ENCODE results near the gene SHISA6.

The SHISA6 gene

DNA sequence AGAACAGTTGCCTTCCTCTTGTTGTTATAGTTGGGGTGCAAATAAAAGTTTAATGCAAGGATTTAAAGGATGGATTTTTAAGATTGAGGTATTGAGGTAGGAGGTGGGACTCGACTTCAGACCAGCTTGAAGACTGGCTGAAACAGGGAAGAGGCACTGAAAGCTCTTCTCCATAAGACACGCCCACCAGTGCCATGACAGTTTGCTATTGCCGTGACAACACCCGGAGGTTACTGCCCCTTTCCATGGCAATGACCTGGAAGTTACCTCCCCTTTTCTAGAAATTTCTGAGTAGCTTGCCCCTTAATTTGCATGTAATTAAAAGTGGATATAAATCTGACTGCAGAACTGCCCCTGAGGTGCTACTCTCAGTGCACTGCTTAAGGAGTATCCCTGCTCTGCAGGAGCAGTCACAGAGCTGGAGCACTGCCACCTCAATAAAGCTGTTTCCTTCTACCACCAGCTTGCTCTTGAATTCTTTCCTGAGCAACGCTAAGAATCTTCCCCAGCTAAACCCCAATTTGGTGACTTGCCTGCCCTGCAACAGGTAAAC is 122.6 kb downstream of the SHISA6 start:
- no peak for DNase-seq

DNA sequence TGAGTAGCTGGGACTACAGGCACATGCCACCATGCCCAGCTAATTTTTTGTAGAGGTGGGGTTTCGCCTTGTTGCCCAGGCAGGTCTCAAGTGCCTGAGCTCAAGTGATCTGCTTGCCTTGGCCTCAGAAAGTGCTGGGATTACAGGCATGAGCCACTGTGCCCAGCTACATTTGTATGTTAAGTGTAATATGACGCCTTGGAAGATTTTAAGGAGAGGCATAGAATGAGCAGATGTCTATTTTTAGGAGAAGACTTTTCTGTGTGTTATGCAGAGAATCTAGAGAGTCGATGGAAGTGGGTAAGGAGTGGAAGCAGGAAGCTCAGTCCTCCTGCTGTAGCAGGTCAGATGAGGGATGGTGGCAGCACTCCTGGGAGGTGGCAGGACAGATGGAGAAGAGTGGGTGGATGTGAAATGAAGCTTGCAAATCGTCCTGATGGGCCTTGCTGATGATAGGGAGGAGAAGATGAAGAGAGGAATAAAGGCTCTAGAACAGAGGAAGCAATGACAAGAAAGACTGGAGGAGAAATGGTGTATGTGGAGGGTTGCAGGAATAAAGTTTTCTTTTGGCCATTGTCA is 125.3 kb downstream of the SHISA6 start:
- DNase-seq: no peak

DNA sequence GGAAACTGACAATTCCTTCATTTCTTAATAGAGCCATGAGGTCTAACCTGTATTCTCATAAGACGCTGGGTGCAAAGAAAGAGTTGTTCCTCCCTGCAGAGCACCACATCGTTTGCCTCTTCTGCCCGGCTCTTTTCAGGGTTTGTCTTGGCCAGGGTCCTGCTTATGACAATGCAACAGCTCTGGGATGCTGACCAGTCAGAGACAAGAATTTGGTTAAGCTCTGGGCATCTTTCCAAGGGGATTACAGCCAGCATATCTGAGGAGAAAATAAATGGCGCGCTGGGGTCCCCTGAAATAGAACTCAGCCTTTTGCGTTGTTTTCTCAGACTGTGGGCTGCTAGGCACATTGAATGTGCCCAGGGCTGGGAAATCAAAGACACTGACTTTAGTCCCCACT is 128.6 kb downstream of the SHISA6 start:
- DNase-seq: no peak

DNA sequence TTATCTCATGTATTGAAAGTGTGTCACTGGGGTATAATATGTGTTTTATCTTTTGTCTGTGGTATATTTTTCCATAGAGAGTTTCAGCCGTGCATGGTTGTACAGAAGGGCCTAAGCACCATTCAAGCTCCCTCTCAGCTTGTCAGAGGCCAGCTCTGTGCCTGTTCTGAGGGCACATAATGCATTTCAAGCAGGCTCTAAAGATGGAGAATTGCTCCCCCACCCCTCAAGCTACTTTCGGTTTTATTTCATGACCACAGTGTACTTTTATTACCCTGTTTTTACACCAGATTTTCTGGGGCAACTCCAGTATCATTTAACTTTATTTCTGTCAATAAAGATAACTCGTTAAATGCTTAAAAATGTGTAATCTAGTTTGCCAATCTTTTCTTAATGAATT is 131.7 kb downstream of the SHISA6 start:
- DNase-seq: no peak

DNA sequence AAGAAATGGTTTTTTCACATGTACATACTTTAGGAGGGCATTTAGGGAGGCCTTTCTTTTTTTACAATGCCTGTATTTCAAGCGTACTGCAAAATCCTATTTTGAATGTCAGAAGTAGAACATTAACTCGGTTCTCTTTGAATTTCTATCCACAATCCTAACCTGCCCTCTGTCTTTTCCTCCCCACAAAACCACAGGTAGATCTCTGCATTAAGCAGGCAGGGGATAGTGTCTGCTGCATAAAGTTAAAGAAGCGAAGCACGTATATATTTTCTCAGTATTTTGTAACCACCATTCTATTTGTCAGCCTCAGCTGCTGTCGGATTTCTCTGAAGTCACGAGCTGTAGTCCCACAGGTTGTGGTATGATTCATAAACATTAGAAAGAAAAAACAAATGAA is 137.5 kb downstream of the SHISA6 start:
- no peak for DNase-seq

DNA sequence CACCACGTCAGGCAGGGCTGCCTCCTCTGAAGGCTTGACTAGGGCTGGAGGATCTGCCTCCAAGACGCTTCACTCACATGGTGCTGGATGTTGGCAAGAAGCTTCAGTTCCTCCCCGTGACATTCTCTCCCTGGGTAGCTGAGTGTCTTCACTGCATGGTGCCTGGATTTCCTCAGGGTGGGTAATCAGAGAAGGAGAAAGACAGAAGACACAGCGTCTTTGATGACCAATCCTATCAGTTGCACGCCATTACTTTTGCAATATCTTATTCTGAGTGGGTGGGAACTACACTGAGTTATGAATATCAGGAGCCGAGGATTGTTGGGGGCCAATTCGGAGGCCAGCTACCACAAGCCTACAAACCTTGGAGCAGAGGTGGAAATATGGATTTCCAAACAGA is 139.7 kb downstream of the SHISA6 start:
- DNase-seq: no peak

DNA sequence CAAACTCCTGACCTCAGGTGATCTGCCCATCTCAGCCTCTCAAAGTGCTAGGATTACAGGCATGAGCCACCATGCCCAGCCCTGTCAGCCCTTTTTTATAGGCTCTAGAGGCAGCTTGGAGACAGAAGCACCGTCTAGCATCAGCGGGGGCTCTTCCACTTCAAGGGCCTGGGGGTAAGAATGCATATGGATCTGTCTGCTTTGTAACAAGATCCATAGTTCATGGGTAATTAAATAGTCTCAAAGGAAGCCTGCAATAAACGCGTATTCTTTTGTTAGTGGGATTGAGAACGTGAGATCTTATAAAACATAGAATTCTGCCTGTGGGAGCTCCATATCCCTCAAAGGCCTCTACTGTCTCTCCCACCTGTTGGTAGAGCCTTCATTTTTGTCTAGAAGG is 142.1 kb downstream of the SHISA6 start:
- no peak for DNase-seq

DNA sequence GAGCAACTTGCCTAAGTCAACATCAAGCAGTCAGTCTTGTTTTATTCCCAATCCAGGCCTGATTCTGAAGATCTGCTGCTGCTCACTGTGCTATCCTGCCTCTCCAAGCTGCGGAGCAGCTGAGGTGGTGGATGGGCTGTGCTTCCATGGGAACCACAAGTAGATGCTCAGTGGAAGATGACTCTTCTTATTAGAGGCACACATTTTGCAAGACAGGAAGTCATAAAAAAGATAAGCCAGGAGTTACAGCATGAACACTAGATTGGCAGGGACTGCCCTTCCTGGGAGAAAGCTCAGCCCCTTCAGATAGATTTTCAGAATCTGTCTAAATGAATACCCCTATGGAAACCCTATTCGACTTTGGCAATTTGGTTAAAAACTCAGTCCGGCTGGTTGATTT is 143.1 kb downstream of the SHISA6 start:
- no peak for DNase-seq

DNA sequence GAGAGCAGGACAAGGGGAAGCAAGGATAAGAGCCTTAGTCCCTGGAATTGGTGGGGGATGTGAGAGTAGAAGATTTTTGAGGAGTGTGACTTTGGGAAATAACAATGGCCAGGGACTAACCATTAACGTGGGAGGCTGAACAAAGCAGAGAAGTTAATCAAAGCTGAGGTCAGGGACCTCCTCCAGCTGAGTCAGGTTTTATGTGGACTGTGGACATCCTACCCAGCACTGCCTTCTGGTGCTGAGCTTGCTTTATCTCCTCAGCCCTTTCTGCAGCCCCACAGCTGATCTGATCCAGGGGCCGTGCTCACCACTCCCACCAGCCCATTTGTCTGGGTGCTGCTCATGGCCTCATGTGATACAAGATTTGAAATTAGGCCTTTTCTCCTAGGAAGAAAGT is 146.6 kb downstream of the SHISA6 start:
- DNase-seq: no peak

DNA sequence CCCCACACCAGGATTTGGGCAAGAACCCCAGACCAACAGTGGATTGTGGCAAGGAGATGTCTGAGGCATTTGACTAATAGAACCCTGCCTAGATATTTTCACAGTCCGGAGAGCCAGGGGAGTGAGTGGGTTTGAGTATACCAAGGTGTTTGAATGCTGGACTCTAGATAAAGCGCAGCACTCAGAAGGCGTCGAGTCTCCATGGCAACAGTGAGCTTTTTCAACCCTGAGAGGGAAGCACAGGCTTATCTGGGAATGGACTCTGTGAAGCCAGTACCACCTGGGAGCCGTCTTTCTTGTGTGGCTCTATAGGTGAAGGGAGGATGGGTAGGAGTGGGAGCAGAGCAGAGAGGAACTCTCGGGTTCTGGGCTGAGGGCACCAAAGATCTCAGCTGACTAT is 147.0 kb downstream of the SHISA6 start:
- no peak for DNase-seq

DNA sequence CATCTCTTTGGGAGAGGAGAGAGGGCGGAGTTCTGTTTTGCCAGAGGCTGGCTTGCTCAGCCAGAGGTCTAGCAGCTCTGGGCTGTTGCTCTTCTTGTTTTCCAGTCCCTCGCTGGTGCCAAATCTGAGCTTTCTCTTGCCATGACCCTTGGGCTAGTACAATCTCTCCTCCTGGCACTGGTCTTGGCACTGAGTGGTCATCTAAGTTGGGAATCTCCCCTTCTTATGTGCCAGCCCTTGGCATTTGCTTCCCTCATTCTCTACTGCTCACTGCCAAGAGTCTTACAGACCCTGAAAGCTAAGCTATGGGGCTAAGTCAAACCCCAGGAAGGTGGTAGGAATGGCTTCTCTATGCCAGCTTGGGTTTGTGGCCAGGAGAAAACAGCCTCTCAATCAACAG is 148.6 kb downstream of the SHISA6 start:
- no peak for DNase-seq

DNA sequence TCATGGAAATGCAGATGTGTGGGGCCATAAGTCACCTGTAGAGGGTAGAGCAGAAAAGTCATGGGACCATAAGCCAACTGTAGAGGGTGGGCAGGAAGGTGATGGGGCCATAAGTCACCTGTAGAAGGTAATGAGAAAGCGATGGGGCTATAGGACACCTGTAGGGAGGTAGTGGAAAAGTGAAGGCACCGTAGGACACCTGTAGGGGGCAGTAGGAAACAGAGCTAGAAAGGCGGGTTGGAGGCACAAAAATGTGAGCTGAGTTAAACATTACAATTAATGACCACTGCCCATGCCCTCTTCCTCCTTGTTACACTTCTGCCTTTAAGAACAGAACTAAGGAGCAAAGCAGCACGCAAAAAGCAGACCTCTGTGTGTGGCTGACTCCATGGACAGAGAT is 150.1 kb downstream of the SHISA6 start:
- DNase-seq: no peak

DNA sequence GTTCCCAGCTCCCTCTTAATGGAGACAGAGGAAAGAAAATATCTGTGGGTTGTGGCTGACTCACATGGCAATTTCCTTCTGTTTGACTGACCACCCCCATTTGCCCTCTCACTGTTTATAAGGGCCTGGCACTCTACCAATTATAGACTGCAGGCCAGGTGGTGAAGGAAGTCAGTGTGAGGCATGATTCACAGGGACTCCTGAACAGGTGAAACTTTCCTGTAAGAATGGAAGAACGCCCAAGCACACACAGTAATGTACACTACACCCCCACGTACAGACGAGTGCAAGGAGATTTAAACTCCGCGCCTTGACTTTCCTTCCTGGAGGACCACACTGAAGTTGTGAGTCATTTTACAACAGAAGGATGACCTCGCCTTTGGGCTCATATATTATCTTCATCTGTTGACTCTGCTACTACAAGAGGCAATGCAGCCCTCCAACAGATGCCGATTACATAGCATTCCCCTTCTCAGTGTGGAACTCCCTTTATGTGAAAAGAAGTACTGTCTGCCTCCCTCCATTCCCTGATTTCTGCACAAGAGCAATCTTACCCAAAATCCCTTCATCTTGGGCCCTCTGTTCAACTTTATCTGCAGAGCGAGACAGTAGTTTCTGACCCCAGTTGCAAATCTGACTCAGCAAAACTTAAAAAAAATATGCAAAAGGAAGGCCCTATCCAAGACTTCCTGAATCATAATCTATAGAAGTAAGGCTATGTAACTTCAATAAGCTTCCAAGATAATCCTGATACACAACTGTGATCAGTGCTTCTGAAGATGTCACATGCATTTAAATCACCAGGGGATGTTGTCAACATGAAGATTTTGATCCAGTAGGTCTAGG is 163.6 kb downstream of the SHISA6 start:
- DNase-seq: no peak

DNA sequence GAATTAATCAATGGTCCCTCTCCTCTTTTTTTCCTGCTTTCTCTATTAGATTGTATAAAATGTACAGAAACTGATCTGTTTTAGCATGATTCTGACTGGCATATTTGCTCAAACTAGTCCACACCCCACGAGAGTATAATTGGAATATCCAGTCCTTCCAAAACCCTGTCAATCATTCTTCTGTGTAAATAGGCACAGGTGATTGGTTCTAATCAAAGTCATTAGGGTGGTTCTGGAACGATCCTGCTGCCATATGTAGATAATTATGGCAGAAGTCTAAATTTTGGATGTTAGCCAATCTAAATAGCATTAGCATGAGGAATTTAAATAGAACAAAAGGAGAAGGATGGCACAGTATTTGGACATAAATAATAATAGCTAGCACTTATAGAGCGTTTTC is 165.7 kb downstream of the SHISA6 start:
- DNase-seq: no peak

DNA sequence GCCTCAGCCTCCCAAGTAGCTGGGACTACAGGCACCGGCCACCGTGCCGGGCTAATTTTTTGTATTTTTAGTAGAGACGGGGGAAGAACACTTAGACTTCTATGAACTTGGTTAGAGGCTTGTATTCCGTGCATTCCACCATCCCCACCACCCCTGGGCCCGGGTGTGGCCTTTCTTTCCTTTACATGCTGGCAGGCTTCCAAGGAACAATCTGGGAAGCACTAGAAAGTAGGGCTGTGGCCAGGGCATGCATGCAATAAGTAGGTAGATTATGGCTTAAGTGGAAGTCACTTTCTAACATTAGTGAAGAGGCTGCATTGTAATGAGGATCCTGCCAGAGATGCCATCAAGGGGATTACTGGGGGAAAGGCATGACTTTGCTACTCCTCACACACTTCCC is 171.6 kb downstream of the SHISA6 start:
- no peak for DNase-seq

DNA sequence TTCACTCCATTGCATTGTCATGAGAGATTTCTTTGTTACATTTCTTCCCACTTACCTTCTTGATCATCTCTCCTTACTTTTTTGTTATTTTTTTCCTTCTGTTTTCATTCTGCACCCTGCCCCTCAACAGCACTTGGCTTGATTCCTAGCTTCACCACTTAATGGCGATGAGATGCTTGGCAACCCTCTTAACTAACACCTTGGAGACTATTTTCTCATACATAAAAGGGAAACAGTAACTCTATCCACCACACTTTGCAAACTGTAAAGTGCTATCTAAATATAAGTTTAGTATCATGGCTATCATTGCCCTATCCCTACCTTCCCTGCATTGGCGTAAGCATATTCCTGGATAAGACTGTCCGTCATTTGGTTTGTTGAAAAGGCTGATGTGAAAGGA is 177.3 kb downstream of the SHISA6 start:
- no peak for DNase-seq

DNA sequence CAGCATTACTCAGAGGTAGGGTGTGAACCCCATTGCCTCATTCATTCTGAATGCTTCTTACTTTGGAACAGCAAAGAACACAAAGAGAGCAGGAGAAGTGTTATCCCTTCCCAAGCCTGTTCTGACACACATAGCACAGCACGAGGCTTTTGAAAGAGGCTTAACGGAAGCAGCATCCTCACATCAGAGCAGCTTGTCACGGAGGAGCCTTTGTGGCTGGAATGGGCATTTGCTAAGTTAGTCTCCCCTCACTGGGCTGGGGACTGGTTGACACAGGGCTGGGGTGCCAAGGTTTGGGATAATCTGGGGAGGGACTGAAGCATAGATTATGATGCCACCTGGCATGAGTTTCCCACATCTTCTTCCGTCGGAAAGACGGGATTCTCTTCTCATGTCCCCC is 189.7 kb downstream of the SHISA6 start:
- DNase-seq: no peak

DNA sequence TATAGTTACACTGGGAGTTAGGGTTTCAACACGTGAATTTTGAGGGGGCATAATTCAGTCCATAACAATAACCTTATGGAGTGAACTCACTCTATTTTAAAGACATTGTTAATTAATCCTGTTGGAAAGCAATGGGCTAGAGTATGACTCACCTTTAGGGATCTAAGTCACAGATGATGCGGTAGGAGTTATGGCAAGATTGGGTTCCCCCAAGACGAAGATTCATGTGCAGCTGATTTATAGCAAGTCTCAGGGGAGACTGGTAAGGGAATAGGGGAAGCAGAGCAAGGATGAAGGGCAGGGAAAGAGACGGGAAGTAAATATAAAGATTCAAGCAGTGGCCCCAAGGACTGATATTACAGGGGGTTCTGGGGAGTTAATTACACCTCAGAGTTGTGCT is 197.7 kb downstream of the SHISA6 start:
- DNase-seq: no peak

DNA sequence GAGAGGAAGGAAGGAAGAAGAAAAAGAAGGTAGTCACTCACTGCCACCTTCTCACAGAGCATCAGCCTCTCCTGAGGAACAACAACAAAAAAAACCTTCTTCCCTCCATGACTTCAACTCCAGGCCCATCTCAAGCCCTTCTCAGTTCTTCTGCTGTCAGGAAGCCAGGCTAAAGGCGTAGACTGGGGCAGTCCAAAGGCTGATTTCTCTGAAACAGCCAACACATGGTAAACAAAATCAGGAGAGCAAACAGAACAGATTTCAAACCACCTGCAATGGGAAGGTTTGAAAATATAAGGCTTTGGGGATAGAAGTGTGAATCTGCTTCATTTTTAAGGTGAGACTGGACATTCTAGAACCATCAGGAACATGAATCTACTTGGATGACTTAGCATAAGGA is 200.0 kb downstream of the SHISA6 start:
- no peak for DNase-seq

DNA sequence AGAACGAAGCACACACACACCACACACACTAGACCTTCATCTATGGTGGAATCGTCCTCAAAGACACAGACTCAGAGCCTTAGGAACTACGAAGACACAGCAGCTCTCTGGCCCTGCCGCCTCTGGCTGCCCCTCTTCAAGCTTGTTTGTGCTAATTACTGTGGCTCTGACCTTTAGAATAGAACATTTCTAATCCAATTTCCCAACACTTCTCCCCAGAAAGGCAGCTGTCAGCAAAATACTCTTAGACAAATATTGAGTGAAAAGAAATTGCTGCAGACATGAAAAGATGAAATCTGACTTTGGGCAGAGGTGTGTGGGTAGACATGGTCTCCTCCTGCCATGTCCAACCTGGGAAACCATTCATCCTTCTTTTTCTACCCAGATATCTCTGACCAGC is 205.3 kb downstream of the SHISA6 start:
- no peak for DNase-seq

DNA sequence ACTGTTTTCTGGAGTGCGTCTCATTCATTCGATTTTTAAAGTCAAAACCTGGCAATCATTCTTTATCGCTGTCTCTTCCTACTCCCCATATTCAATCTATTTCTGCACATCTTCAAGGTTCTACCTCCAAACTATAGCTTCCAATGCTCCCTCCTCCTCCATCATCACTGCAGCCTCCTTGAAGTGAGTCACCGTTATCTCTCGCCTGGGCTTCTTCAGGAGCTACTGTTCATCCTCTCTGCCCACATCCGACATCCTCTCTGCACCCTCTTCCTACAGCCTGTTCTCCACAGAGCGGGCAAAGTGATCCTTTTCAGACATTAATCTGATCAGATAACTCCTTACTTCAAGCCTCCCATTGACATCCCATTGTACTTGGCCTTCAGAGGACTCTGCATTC is 213.1 kb downstream of the SHISA6 start:
- DNase-seq: no peak

DNA sequence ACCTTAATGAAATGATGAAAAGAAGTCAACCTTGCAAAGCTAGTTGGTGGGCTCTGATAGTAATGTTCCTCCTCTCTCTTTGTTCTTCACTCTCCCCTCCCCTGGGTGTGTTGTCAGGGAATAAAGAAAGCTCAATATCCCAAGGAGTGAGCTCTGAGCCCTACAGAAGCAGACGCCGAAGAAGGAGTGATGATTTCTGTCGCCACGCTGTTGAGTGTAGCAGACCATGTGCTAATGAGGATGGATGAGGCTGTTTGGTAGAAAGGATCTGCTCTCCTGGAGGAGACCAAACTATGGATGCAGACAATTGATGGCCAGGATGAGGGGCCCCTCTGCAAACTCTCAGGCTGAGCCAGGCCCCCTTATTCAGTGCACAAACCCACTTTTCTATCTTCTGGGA is 217.3 kb downstream of the SHISA6 start:
- DNase-seq: no peak

DNA sequence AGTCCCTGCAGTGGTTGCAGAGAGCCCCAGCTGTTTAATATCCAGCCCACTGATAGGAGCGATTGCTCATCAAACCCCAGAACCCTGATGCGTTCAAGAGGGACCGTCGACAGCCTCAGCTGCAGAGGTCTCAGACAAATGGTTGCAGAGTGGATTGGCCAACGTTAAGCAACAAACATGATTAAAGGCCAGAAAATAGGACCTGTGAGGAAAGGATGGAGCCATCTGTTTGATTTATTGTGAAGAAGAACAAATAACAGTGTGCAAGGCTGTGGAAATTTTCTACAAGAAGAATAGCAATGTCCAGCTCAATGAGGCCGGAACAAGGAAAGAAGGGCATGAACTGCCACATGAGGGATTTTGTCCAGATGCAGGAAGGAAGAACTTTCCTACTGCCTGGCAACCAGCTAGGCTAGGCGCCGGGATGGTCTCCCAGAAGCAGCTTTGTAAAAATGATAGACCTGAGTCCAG is 218.9 kb downstream of the SHISA6 start:
- no peak for DNase-seq

DNA sequence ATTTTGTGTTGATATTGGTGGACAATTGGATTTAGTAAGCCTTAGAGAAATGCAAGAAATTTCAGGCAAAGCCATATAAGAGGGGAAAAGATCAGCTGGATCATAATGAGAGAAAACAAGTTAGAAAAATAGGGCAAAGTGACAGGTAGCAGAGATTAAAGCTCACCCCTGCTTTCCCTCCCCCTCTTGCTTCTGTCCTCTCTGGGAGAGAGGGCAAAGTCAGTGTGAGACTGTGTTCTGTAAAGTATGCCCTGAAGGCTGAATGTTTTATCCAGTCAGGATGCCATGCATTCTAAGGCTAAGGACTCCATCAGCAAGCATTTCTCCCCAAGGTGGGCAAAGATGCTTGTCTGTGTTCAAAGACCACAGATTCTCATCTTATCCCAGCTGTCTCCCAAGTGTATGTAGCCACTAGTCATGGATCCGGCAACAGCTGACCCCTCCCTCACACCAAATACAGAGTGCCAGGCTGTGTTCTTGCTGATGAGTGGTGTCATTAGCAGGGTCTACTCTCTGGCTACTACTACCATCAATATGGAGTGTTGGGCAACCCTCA is 221.1 kb downstream of the SHISA6 start:
- no peak for DNase-seq
